HepG2 (cell line): ENCODE data around the gene PSMB10. TPM values are rescaled to one million over a fixed set of nuclear protein-coding genes. Genes with fewer than 3 reads are reported as not detected.
A peak's percentile ranks its signal among the peaks of the same experiment; 100 is the strongest.

Experiments used
- FOXP1 ChIP-seq, 2 experiments: fragments of 450-650 bp in 1 of 2; IDR thresholded peaks; 2 replicates each; pipeline ENCODE4 v1.6.1; 2017 to 2018; ENCODE audit warnings: antibody characterized with exemption in 1 of 2
- MAZ ChIP-seq, 2 experiments: sonication (generic) in 1 of 2; formaldehyde crosslinking in 1 of 2; IDR thresholded peaks; 2 replicates each; pipeline versions ENCODE4 v1.5.0 to v1.6.1; 2012 to 2020; ENCODE audit warnings: low read depth in 2 of 2, mild to moderate bottlenecking in 2 of 2, borderline replicate concordance in 1 of 2, improper control_type of control experiment in 1 of 2, low read length in 1 of 2, missing genetic modification reagents in 1 of 2, moderate library complexity in 1 of 2
- PPARG ChIP-seq: conservative IDR thresholded peaks from 2 replicates; pipeline ENCODE4 v1.6.1; 2016; ENCODE audit warnings: missing biosample characterization, missing genetic modification reagents
- SRSF4 ChIP-seq: fragments of 200-400 bp; formaldehyde crosslinking; IDR thresholded peaks from one replicate; pipeline ENCODE4 v1.6.1; 2018; ENCODE audit warnings: mild to moderate bottlenecking, low read depth, low read length, moderate library complexity; ENCODE audit not compliant: poor library complexity, severe bottlenecking
- ZFP36L1 ChIP-seq: sonication (generic); formaldehyde crosslinking; IDR thresholded peaks from 2 replicates; pipeline ENCODE4 v1.8.0; 2022; ENCODE audit warnings: mild to moderate bottlenecking, missing genetic modification reagents, moderate library complexity
- ZIK1 ChIP-seq: sonication (generic); formaldehyde crosslinking; IDR thresholded peaks from 2 replicates; pipeline ENCODE4 v1.5.0; 2020; ENCODE audit warnings: mild to moderate bottlenecking, low read depth, missing genetic modification reagents, borderline replicate concordance
- ZNF138 ChIP-seq: sonication (generic); formaldehyde crosslinking; IDR thresholded peaks from 2 replicates; pipeline ENCODE4 v1.5.0; 2020; ENCODE audit warnings: mild to moderate bottlenecking, low read depth, missing genetic modification reagents
- ZNF574 ChIP-seq: sonication (generic); formaldehyde crosslinking; IDR thresholded peaks from 2 replicates; pipeline ENCODE4 v1.4.0; 2020; ENCODE audit warnings: missing genetic modification reagents
- ZNF687 ChIP-seq: sonication (generic); formaldehyde crosslinking; IDR thresholded peaks from 2 replicates; pipeline ENCODE4 v1.5.1; 2020; ENCODE audit warnings: mild to moderate bottlenecking, missing genetic modification reagents, moderate library complexity
- ZSCAN22 ChIP-seq: sonication (generic); formaldehyde crosslinking; IDR thresholded peaks from 2 replicates; pipeline ENCODE4 v1.4.0; 2020; ENCODE audit warnings: mild to moderate bottlenecking, missing genetic modification reagents
- polyA plus RNA-seq, 8 experiments: library from polyadenylated mRNA; depleted of rRNA in 3 of 8; stranded (reverse) in 7 of 8; unstranded in 1 of 8; fragments of >200 nt; fragmentation: Illumina TruSeq in 4 of 8; extraction: Trizol in 4 of 8; gene quantifications; 2 replicates each; pipeline versions ENCODE4 v1.2.1 to v1.2.3, GENCODE V29; 2011 to 2016; ENCODE audit warnings: low read depth in 4 of 8, missing spikeins in 1 of 8, mixed read lengths in 1 of 8; ENCODE audit not compliant: insufficient read depth in 1 of 8
- total RNA-seq, 5 experiments: library from RNA; depleted of rRNA; stranded (reverse); fragments of >200 nt; fragmentation: Illumina TruSeq; extraction: Trizol; gene quantifications; 2 replicates each; pipeline ENCODE4 v1.2.3, GENCODE V29; 2016; ENCODE audit warnings: low read depth in 1 of 5
- TF ChIP-seq, protein P1 (sequence below): sonication (generic); formaldehyde crosslinking; IDR thresholded peaks from 2 replicates; pipeline ENCODE4 v1.5.0; 2020; ENCODE audit warnings: missing genetic modification reagents
- TF ChIP-seq, protein P2 (sequence below): IDR thresholded peaks from 2 replicates; pipeline ENCODE4 v1.4.0; 2020; ENCODE audit warnings: mild to moderate bottlenecking, missing genetic modification reagents
- TF ChIP-seq, protein P3 (sequence below): sonication (generic); formaldehyde crosslinking; IDR thresholded peaks from 2 replicates; pipeline ENCODE4 v1.4.0; 2020; ENCODE audit warnings: missing genetic modification reagents

Gene PSMB10
- total and polyA plus RNA-seq, 2 of the 13 experiments (the other 11 are each of a cell fraction or from before 2014, with no cell fraction given): 12.7 to 65.9 TPM

DNA sequence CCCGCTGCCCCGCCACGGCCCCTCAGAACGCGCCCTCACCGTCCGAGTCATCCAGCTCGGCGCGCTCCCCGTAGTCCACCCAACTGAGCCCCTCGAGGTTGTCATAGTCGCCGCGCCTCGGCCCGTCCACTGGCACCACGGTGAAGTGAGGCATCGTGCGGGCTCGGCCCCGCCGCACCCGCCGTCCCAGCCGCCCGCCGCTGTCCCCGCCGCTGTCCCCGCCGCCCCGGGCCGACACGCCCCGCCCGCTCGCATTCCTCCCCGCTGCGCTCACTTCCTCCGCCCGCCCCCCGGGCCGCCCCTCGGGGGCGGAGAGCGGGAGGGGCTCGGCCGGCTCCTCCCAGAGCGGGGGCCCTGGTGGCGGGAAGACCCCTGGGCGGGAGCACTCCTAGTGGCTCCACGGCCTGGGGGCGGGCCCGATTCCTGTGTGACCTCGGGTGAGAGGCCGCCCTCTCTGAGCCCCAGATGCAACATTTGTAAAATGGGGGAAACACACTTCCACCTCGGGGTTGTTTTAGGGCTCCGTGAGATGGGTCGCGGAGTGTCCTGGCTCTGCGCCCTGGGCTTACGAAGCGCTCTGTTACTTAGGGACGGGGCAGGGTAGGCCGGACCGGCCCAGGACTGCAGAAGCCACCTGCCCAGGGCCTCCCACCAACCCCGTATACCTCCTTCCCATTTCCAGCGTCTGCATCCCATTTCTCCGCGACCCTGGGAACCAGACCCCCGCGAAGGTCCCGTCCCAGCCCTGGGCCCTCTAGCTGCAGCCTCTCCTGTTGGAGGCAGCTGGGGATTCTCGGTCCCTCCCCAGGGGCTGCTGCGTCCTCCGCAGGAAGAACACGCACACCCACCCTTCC is 32.0 kb upstream of the PSMB10 start, which contains the start of gene SLC12A4 (continued):
- peak; percentile 70 for TF ChIP-seq ZNF687 (CRISPR knock-in tag)
- no peak for TF ChIP-seq SRSF4
- TF ChIP-seq MAZ (IDR thresholded peaks at IDR 0.05; ENCODE audit: borderline replicate concordance, low read depth, low read length): peak; percentile 99
- peak; percentile 98 for TF ChIP-seq MAZ (CRISPR knock-in tag; IDR thresholded peaks at IDR 0.05; ENCODE audit: low read depth)
- TF ChIP-seq, protein P1, sequence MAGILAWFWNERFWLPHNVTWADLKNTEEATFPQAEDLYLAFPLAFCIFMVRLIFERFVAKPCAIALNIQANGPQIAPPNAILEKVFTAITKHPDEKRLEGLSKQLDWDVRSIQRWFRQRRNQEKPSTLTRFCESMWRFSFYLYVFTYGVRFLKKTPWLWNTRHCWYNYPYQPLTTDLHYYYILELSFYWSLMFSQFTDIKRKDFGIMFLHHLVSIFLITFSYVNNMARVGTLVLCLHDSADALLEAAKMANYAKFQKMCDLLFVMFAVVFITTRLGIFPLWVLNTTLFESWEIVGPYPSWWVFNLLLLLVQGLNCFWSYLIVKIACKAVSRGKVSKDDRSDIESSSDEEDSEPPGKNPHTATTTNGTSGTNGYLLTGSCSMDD: peak; percentile 55; the same call in 1 of the 2 replicates
- no peak for TF ChIP-seq FOXP1 (IDR thresholded peaks at IDR 0.05)
- TF ChIP-seq FOXP1 (CRISPR knock-in tag; IDR thresholded peaks at IDR 0.05): 0 out of 2 replicates have a peak, but pooled peaks have one; percentile 12
- TF ChIP-seq, protein P2, sequence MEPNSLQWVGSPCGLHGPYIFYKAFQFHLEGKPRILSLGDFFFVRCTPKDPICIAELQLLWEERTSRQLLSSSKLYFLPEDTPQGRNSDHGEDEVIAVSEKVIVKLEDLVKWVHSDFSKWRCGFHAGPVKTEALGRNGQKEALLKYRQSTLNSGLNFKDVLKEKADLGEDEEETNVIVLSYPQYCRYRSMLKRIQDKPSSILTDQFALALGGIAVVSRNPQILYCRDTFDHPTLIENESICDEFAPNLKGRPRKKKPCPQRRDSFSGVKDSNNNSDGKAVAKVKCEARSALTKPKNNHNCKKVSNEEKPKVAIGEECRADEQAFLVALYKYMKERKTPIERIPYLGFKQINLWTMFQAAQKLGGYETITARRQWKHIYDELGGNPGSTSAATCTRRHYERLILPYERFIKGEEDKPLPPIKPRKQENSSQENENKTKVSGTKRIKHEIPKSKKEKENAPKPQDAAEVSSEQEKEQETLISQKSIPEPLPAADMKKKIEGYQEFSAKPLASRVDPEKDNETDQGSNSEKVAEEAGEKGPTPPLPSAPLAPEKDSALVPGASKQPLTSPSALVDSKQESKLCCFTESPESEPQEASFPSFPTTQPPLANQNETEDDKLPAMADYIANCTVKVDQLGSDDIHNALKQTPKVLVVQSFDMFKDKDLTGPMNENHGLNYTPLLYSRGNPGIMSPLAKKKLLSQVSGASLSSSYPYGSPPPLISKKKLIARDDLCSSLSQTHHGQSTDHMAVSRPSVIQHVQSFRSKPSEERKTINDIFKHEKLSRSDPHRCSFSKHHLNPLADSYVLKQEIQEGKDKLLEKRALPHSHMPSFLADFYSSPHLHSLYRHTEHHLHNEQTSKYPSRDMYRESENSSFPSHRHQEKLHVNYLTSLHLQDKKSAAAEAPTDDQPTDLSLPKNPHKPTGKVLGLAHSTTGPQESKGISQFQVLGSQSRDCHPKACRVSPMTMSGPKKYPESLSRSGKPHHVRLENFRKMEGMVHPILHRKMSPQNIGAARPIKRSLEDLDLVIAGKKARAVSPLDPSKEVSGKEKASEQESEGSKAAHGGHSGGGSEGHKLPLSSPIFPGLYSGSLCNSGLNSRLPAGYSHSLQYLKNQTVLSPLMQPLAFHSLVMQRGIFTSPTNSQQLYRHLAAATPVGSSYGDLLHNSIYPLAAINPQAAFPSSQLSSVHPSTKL (CRISPR knock-in tag): peak; percentile 75
- TF ChIP-seq PPARG (CRISPR knock-in tag): peak; percentile 67
- TF ChIP-seq, protein P3, sequence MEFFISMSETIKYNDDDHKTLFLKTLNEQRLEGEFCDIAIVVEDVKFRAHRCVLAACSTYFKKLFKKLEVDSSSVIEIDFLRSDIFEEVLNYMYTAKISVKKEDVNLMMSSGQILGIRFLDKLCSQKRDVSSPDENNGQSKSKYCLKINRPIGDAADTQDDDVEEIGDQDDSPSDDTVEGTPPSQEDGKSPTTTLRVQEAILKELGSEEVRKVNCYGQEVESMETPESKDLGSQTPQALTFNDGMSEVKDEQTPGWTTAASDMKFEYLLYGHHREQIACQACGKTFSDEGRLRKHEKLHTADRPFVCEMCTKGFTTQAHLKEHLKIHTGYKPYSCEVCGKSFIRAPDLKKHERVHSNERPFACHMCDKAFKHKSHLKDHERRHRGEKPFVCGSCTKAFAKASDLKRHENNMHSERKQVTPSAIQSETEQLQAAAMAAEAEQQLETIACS (CRISPR knock-in tag): no peak; the same call in 1 of the 2 replicates
- TF ChIP-seq ZFP36L1: no peak
- peak; percentile 62 for TF ChIP-seq ZNF574 (CRISPR knock-in tag)
- no peak for TF ChIP-seq ZSCAN22
- TF ChIP-seq ZNF138 (CRISPR knock-in tag): no peak; the same call in 1 of the 2 replicates
- TF ChIP-seq ZIK1 (CRISPR knock-in tag): peak; percentile 21; the same call in 1 of the 2 replicates
